HepG2 (cell line): ENCODE data around the gene ACSF3. TPM values are rescaled to one million over a fixed set of nuclear protein-coding genes. Genes with fewer than 3 reads are reported as not detected.
A peak's percentile ranks its signal among the peaks of the same experiment; 100 is the strongest.

Experiments
- KAT7 ChIP-seq: IDR thresholded peaks from 2 replicates; pipeline ENCODE4 v1.6.1; 2018; ENCODE audit warnings: borderline replicate concordance, missing compliant biosample characterization
- NR2F6 ChIP-seq, 2 experiments: IDR thresholded peaks; 2 replicates each; pipeline ENCODE4 v1.6.1; 2016; ENCODE audit warnings: antibody characterized with exemption in 1 of 2, mild to moderate bottlenecking in 1 of 2
- PCBP1 ChIP-seq: fragments of 200-400 bp; formaldehyde crosslinking; IDR thresholded peaks from 2 replicates; pipeline ENCODE4 v1.6.1; 2017; ENCODE audit warnings: mild to moderate bottlenecking, low read depth, low read length, borderline replicate concordance
- RBAK ChIP-seq: sonication (generic); formaldehyde crosslinking; IDR thresholded peaks from 2 replicates; pipeline ENCODE4 v1.5.1; 2020; ENCODE audit warnings: mild to moderate bottlenecking, missing genetic modification reagents
- RBM39 ChIP-seq: fragments of 200-400 bp; formaldehyde crosslinking; IDR thresholded peaks from one replicate; pipeline ENCODE4 v1.6.1; 2018; ENCODE audit warnings: antibody characterized with exemption, mild to moderate bottlenecking, low read depth, low read length; ENCODE audit not compliant: poor library complexity, severe bottlenecking
- SSRP1 ChIP-seq: IDR thresholded peaks from 2 replicates; pipeline ENCODE4 v1.6.1; 2016; ENCODE audit warnings: control low read depth
- U2AF2 ChIP-seq: fragments of 200-400 bp; formaldehyde crosslinking; IDR thresholded peaks from 2 replicates; pipeline ENCODE4 v1.6.1; 2017; ENCODE audit warnings: low read depth, mild to moderate bottlenecking, low read length
- XBP1 ChIP-seq: sonication (generic); formaldehyde crosslinking; IDR thresholded peaks from 2 replicates; pipeline ENCODE4 v1.5.0; 2020; ENCODE audit warnings: missing genetic modification reagents
- ZFP36L1 ChIP-seq: sonication (generic); formaldehyde crosslinking; IDR thresholded peaks from 2 replicates; pipeline ENCODE4 v1.8.0; 2022; ENCODE audit warnings: mild to moderate bottlenecking, missing genetic modification reagents, moderate library complexity
- ZNF10 ChIP-seq: sonication (generic); formaldehyde crosslinking; IDR thresholded peaks from 2 replicates; pipeline ENCODE4 v1.4.0; 2020; ENCODE audit warnings: mild to moderate bottlenecking, low read depth, missing genetic modification reagents, borderline replicate concordance
- ZNF24 ChIP-seq: fragments of 450-650 bp; IDR thresholded peaks from 2 replicates; pipeline ENCODE4 v1.6.1; 2017; ENCODE audit warnings: antibody characterized with exemption, mild to moderate bottlenecking
- ZNF432 ChIP-seq: sonication (generic); formaldehyde crosslinking; IDR thresholded peaks from 2 replicates; pipeline ENCODE4 v1.5.0; 2020; ENCODE audit warnings: missing genetic modification reagents, mild to moderate bottlenecking, borderline replicate concordance
- ZNF512 ChIP-seq: sonication (generic); formaldehyde crosslinking; IDR thresholded peaks from 2 replicates; pipeline ENCODE4 v1.4.0; 2020; ENCODE audit warnings: mild to moderate bottlenecking, missing genetic modification reagents
- ZNF687 ChIP-seq: sonication (generic); formaldehyde crosslinking; IDR thresholded peaks from 2 replicates; pipeline ENCODE4 v1.5.1; 2020; ENCODE audit warnings: mild to moderate bottlenecking, missing genetic modification reagents, moderate library complexity
- polyA plus RNA-seq, 8 experiments: library from polyadenylated mRNA; depleted of rRNA in 3 of 8; stranded (reverse) in 7 of 8; unstranded in 1 of 8; fragments of >200 nt; fragmentation: Illumina TruSeq in 4 of 8; extraction: Trizol in 4 of 8; gene quantifications; 2 replicates each; pipeline versions ENCODE4 v1.2.1 to v1.2.3, GENCODE V29; 2011 to 2016; ENCODE audit warnings: low read depth in 4 of 8, missing spikeins in 1 of 8, mixed read lengths in 1 of 8; ENCODE audit not compliant: insufficient read depth in 1 of 8
- total RNA-seq, 5 experiments: library from RNA; depleted of rRNA; stranded (reverse); fragments of >200 nt; fragmentation: Illumina TruSeq; extraction: Trizol; gene quantifications; 2 replicates each; pipeline ENCODE4 v1.2.3, GENCODE V29; 2016; ENCODE audit warnings: low read depth in 1 of 5
- TF ChIP-seq, protein P1 (sequence below): sonication (generic); formaldehyde crosslinking; IDR thresholded peaks from 2 replicates; pipeline ENCODE4 v1.4.0; 2020; ENCODE audit warnings: mild to moderate bottlenecking, missing genetic modification reagents
- TF ChIP-seq, protein P2 (sequence below): IDR thresholded peaks from 2 replicates; pipeline ENCODE4 v1.6.1; 2016; ENCODE audit warnings: low read depth
- TF ChIP-seq, protein P3 (sequence below): sonication (generic); formaldehyde crosslinking; IDR thresholded peaks from 2 replicates; pipeline ENCODE4 v1.8.0; 2022; ENCODE audit warnings: missing genetic modification reagents, mild to moderate bottlenecking, moderate library complexity, borderline replicate concordance

The ACSF3 gene
- total and polyA plus RNA-seq, 2 of the 13 experiments (the other 11 are each of a cell fraction or from before 2014, with no cell fraction given): 14.9 to 30.6 TPM

- TF ChIP-seq, protein P1, sequence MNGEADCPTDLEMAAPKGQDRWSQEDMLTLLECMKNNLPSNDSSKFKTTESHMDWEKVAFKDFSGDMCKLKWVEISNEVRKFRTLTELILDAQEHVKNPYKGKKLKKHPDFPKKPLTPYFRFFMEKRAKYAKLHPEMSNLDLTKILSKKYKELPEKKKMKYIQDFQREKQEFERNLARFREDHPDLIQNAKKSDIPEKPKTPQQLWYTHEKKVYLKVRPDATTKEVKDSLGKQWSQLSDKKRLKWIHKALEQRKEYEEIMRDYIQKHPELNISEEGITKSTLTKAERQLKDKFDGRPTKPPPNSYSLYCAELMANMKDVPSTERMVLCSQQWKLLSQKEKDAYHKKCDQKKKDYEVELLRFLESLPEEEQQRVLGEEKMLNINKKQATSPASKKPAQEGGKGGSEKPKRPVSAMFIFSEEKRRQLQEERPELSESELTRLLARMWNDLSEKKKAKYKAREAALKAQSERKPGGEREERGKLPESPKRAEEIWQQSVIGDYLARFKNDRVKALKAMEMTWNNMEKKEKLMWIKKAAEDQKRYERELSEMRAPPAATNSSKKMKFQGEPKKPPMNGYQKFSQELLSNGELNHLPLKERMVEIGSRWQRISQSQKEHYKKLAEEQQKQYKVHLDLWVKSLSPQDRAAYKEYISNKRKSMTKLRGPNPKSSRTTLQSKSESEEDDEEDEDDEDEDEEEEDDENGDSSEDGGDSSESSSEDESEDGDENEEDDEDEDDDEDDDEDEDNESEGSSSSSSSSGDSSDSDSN: peak; percentile 16; the same call in 1 of the 2 replicates
- TF ChIP-seq NR2F6 (IDR thresholded peaks at IDR 0.05) (no peak), NR2F6 (CRISPR knock-in tag; IDR thresholded peaks at IDR 0.05) (0 out of 2 replicates have a peak, but pooled peaks have one; percentile 5), U2AF2 (no peak), XBP1 (CRISPR knock-in tag) (no peak), SSRP1 (CRISPR knock-in tag) (peak; percentile 44; the same call in 1 of the 2 replicates), PCBP1 (no peak), KAT7 (CRISPR knock-in tag) (no peak), ZNF24 (no peak), ZNF512 (no peak), ZNF432 (CRISPR knock-in tag) (no peak), ZNF10 (CRISPR knock-in tag) (no peak), ZNF687 (CRISPR knock-in tag) (peak; percentile 41), ZFP36L1 (CRISPR knock-in tag) (no peak), RBM39 (no peak), RBAK (CRISPR knock-in tag) (no peak)
- TF ChIP-seq, protein P2, sequence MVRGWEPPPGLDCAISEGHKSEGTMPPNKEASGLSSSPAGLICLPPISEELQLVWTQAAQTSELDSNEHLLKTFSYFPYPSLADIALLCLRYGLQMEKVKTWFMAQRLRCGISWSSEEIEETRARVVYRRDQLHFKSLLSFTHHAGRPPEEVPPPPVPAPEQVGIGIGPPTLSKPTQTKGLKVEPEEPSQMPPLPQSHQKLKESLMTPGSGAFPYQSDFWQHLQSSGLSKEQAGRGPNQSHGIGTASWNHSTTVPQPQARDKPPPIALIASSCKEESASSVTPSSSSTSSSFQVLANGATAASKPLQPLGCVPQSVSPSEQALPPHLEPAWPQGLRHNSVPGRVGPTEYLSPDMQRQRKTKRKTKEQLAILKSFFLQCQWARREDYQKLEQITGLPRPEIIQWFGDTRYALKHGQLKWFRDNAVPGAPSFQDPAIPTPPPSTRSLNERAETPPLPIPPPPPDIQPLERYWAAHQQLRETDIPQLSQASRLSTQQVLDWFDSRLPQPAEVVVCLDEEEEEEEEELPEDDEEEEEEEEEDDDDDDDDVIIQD (CRISPR knock-in tag): no peak
- TF ChIP-seq, protein P3, sequence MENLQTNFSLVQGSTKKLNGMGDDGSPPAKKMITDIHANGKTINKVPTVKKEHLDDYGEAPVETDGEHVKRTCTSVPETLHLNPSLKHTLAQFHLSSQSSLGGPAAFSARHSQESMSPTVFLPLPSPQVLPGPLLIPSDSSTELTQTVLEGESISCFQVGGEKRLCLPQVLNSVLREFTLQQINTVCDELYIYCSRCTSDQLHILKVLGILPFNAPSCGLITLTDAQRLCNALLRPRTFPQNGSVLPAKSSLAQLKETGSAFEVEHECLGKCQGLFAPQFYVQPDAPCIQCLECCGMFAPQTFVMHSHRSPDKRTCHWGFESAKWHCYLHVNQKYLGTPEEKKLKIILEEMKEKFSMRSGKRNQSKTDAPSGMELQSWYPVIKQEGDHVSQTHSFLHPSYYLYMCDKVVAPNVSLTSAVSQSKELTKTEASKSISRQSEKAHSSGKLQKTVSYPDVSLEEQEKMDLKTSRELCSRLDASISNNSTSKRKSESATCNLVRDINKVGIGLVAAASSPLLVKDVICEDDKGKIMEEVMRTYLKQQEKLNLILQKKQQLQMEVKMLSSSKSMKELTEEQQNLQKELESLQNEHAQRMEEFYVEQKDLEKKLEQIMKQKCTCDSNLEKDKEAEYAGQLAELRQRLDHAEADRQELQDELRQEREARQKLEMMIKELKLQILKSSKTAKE (CRISPR knock-in tag): no peak
Observed at GRCh38 chr16:89155184-89155679, 61.6 kb downstream of the ACSF3 start (continued).
